ENCODE results near the gene TM4SF4. TPM values are rescaled to one million over a fixed set of nuclear protein-coding genes. Genes with fewer than 3 reads are reported as not detected.

TM4SF4 gene
- total and polyA plus RNA-seq, 11 donors = not detected

GRCh38 chr3:149494759-149495580, 20.5 kb downstream of the TM4SF4 start:
- peaks cover 0 to 6% (median 0%) of the 10 kb centered on the region in 9 donors for H3K27me3 ChIP-seq
- intact Hi-C loops (cut with DNase I) = loop anchor here in 6 of 10 donors (1.0 to 10.0 kb wide), 5 partner anchors 276 to 380 kb away; no protein-coding TSS in a partner anchor
- ATAC-seq (no peak), DNase-seq (no peak)
- H3K9me3 ChIP-seq = peaks cover 0 to 8% (median 0%) of the 10 kb centered on the region in 12 donors
- WGBS, 4 donors = 75 to 94% (median 90%) methylated on average over 6 of the region's 6 CpGs
- no peak for TF ChIP-seq CTCF (IDR thresholded peaks at IDR 0.05)
- no peak for TF ChIP-seq POLR2A (IDR thresholded peaks at IDR 0.05)
- H3K4me3 ChIP-seq = no peak overlapping the region
- H3K27ac ChIP-seq = no peak overlapping the region
- H3K36me3 ChIP-seq = no peaks in the 10 kb centered on the region
- H3K4me1 ChIP-seq = no peaks in the 10 kb centered on the region

GRCh38 chr3:149495581-149496125, 21.2 kb downstream of the TM4SF4 start:
- no peak for ATAC-seq
- Histone ChIP-seq H3K36me3 (no peaks in the 10 kb centered on the region), H3K4me3 (no peak overlapping the region), H3K27me3 (peaks cover 0 to 6% (median 0%) of the 10 kb centered on the region in 9 donors), H3K9me3 (peaks cover 0 to 4% (median 0%) of the 10 kb centered on the region in 12 donors), H3K27ac (no peak overlapping the region), H3K4me1 (no peaks in the 10 kb centered on the region)
- 78 to 88% (median 87%) methylated on average over 6 of the region's 6 CpGs for WGBS, 4 donors
- intact Hi-C loops (cut with DNase I) = loop anchor here in 3 of 10 donors (2.0 to 10.0 kb wide), 3 partner anchors 275 to 381 kb away; no protein-coding TSS in a partner anchor
- DNase-seq = no peak
- TF ChIP-seq POLR2A (IDR thresholded peaks at IDR 0.05) = no peak
- TF ChIP-seq CTCF (IDR thresholded peaks at IDR 0.05) = no peak

- WGBS, 4 donors = 87 to 91% (median 88%) methylated on average over 4 of the region's 4 CpGs
- no peaks in the 10 kb centered on the region for H3K36me3 ChIP-seq
- peaks cover 0 to 6% (median 0%) of the 10 kb centered on the region in 9 donors for H3K27me3 ChIP-seq
- no peaks in the 10 kb centered on the region for H3K9me3 ChIP-seq
- intact Hi-C loops (cut with DNase I) = loop anchor here in 2 of 10 donors (5.0 to 10.0 kb wide), 2 partner anchors 275 to 382 kb away; no protein-coding TSS in a partner anchor
- no peak for TF ChIP-seq POLR2A (IDR thresholded peaks at IDR 0.05)
- no peak for TF ChIP-seq CTCF (IDR thresholded peaks at IDR 0.05)
- DNase-seq (no peak), ATAC-seq (no peak)
- no peaks in the 10 kb centered on the region for H3K4me1 ChIP-seq
- no peak overlapping the region for H3K4me3 ChIP-seq
- H3K27ac ChIP-seq = no peak overlapping the region
Observed at GRCh38 chr3:149496891-149497290, 22.4 kb downstream of the TM4SF4 start.
